B cell (primary cell): ENCODE measurements around the gene CS. TPM values are rescaled to one million over a fixed set of nuclear protein-coding genes. Genes with fewer than 3 reads are reported as not detected.

Experiments used
- ATAC-seq: fragments of 200-7000 bp; cut with Tn5 transposase; one replicate; pipeline ENCODE4 v1.10.0; 2021; ENCODE audit warnings: low read depth, mild to moderate bottlenecking, moderate number of reproducible peaks, moderate library complexity
- CTCF ChIA-PET: fragments of 350-600 bp; sonication (Branson Sonifier 250); formaldehyde crosslinking; loops from one replicate; lab custom pipeline; 2021; ENCODE audit warnings: antibody characterized with exemption, inconsistent platforms; lab: Charles Lee
- POLR2A ChIA-PET: fragments of 350-600 bp; sonication (Branson Sonifier 250); formaldehyde crosslinking; loops from one replicate; lab custom pipeline; 2021; ENCODE audit warnings: antibody characterized with exemption; lab: Charles Lee
- DNase-seq: peaks from one replicate; pipeline ENCODE4 v3.0.0; 2013
- H2AFZ ChIP-seq: 2 replicates; pipeline ENCODE4 v1.6.1; 2012; ENCODE audit warnings: mild to moderate bottlenecking, low read depth, low read length; ENCODE audit not compliant: insufficient read depth, poor library complexity, severe bottlenecking
- H3K27ac ChIP-seq, 2 donors: 1 replicate in 1 of 2; 2 replicates in 1 of 2; pipeline ENCODE4 v1.5.1; 2012 to 2013; ENCODE audit warnings: low read length in 2 of 2, mild to moderate bottlenecking in 2 of 2, moderate library complexity in 1 of 2
- H3K27me3 ChIP-seq, 4 experiments: fragments of 200-600 bp in 1 of 4; sonication (generic) in 1 of 4; replicated peaks in 1 of 4; 1 replicate in 2 of 4; 2 replicates in 2 of 4; pipeline versions ENCODE4 v1.6.1 to v1.7.0; 2013 to 2016; ENCODE audit warnings: low read length in 3 of 4, mild to moderate bottlenecking in 2 of 4, mixed read lengths in 1 of 4, moderate library complexity in 1 of 4; ENCODE audit not compliant: insufficient read depth in 4 of 4, control insufficient read depth in 3 of 4; ENCODE audit errors: control extremely low read depth in 1 of 4
- H3K36me3 ChIP-seq, 2 experiments: replicated peaks in 1 of 2; 1 replicate in 1 of 2; 2 replicates in 1 of 2; pipeline versions ENCODE4 v1.6.1 to v1.7.1; 2013; ENCODE audit warnings: low read length in 1 of 2; ENCODE audit not compliant: insufficient read depth in 2 of 2, control insufficient read depth in 1 of 2; ENCODE audit errors: control extremely low read depth in 1 of 2, extremely low read depth in 1 of 2
- H3K4me1 ChIP-seq, 2 donors: fragments of 200-600 bp in 1 of 2; sonication (generic) in 1 of 2; 1 replicate in 1 of 2; 2 replicates in 1 of 2; pipeline versions ENCODE4 v1.5.1 to v1.6.1; 2013 to 2017; ENCODE audit warnings: low read length in 2 of 2; ENCODE audit not compliant: control insufficient read depth in 2 of 2, insufficient read depth in 2 of 2
- H3K4me2 ChIP-seq: replicated peaks from 2 replicates; pipeline ENCODE3; 2012; ENCODE audit warnings: mild to moderate bottlenecking, low read depth, low read length; ENCODE audit not compliant: poor library complexity, severe bottlenecking
- H3K4me3 ChIP-seq, 5 experiments: fragments of 200-600 bp in 1 of 5; sonication (generic) in 1 of 5; 1 replicate in 3 of 5; 2 replicates in 2 of 5; pipeline versions ENCODE4 v1.5.1 to v1.7.0; 2011 to 2016; ENCODE audit warnings: low read length in 4 of 5, mild to moderate bottlenecking in 4 of 5, low read depth in 2 of 5, control low read depth in 1 of 5, moderate library complexity in 1 of 5; ENCODE audit not compliant: insufficient read depth in 1 of 5; ENCODE audit errors: control extremely low read depth in 1 of 5, extremely low read depth in 1 of 5
- H3K79me2 ChIP-seq: fragments of 200-600 bp; sonication (generic); one replicate; pipeline ENCODE4 v1.6.0; 2016; ENCODE audit warnings: low read length; ENCODE audit not compliant: control insufficient read depth, insufficient read depth
- H3K9ac ChIP-seq: fragments of 200-600 bp; sonication (generic); 2 replicates; pipeline ENCODE4 v1.6.1; 2017; ENCODE audit warnings: mild to moderate bottlenecking, low read length, moderate library complexity
- H3K9me3 ChIP-seq, 3 donors: one replicate each; pipeline versions ENCODE4 v1.6.1 to v1.7.1; 2013; ENCODE audit warnings: low read length in 2 of 3; ENCODE audit not compliant: control insufficient read depth in 2 of 3, insufficient read depth in 1 of 3; ENCODE audit errors: control extremely low read depth in 1 of 3
- H4K20me1 ChIP-seq: 2 replicates; pipeline ENCODE4 v1.6.0; 2012; ENCODE audit warnings: mild to moderate bottlenecking, low read length; ENCODE audit not compliant: insufficient read depth, control insufficient read depth, poor library complexity, severe bottlenecking
- H3K27ac Mint-ChIP-seq: one replicate; pipeline ENCODE4 v1.8.0; 2021; ENCODE audit warnings: mixed read lengths
- H3K27me3 Mint-ChIP-seq: one replicate; pipeline ENCODE4 v1.8.0; 2021; ENCODE audit warnings: mixed read lengths
- H3K4me1 Mint-ChIP-seq: one replicate; pipeline ENCODE4 v1.8.0; 2021; ENCODE audit warnings: mixed read lengths
- H3K4me3 Mint-ChIP-seq: one replicate; pipeline ENCODE4 v1.8.0; 2021; ENCODE audit warnings: mixed read lengths
- H3K9me3 Mint-ChIP-seq: one replicate; pipeline ENCODE4 v1.8.0; 2022; ENCODE audit warnings: mixed read lengths; ENCODE audit not compliant: insufficient read depth
- EZH2 ChIP-seq: IDR thresholded peaks from 2 replicates; pipeline ENCODE4 v1.6.1; 2012; ENCODE audit warnings: borderline replicate concordance, low read depth, mild to moderate bottlenecking, moderate library complexity, low read length; ENCODE audit not compliant: insufficient read depth, poor library complexity, severe bottlenecking
- WGBS: methylation state at CpG from one replicate; pipeline ENCODE4 v1.1.5; 2013; ENCODE audit warnings: missing lambda C conversion rate; ENCODE audit not compliant: insufficient coverage; 5-methylcytosine and 5-hydroxymethylcytosine counted together
- intact Hi-C: fragments of 100-400 bp; cut with micrococcal nuclease; formaldehyde crosslinking; loops from one replicate; pipeline ENCODE4 v1.10.0; 2022
- polyA plus RNA-seq: library from polyadenylated mRNA; depleted of rRNA; stranded (reverse); fragments of >200 nt; gene quantifications from 2 replicates; pipeline ENCODE4 v1.2.3, GENCODE V29; 2012
- total RNA-seq, 2 donors: library from RNA; stranded (reverse); fragments of 120-200 nt in 1 of 2; gene quantifications; 1 replicate in 1 of 2; 2 replicates in 1 of 2; pipeline versions ENCODE4 v1.2.3 to v1.2.4, GENCODE V29; 2013 to 2022
- TF ChIP-seq, protein P1 (sequence below): fragments of 200-600 bp; IDR thresholded peaks from one replicate; pipeline ENCODE4 v1.8.0; 2022; ENCODE audit warnings: antibody characterized with exemption, mild to moderate bottlenecking

Gene CS
- total and polyA plus RNA-seq, 2 donors (not counting 1 experiment from before 2014, with no cell fraction given): 114 to 154 TPM

- H3K27ac ChIP-seq: no peak overlapping the region
- no peaks in the 10 kb centered on the region for H3K27me3 ChIP-seq
- no peak overlapping the region for H3K4me2 ChIP-seq
- ChIA-PET CTCF (interaction anchor here (1.2 kb wide), 1 partner anchor 23 kb away, joined by 3 read pairs; no protein-coding TSS in a partner anchor), POLR2A (no interaction called here)
- peaks cover 4 to 66% of the 10 kb centered on the region in 2 experiments for H3K36me3 ChIP-seq
- Mint-ChIP-seq H3K9me3 (no peaks in the 10 kb centered on the region), H3K27ac (no peak overlapping the region), H3K4me1 (peaks cover 3% of the 10 kb centered on the region), H3K4me3 (no peak overlapping the region), H3K27me3 (no peaks in the 10 kb centered on the region)
- no peak overlapping the region for H2AFZ ChIP-seq
- ATAC-seq (no peak), DNase-seq (no peak)
- H4K20me1 ChIP-seq: no peaks in the 10 kb centered on the region
- H3K9ac ChIP-seq: no peak overlapping the region
- TF ChIP-seq EZH2: no peak
- TF ChIP-seq, protein P1, sequence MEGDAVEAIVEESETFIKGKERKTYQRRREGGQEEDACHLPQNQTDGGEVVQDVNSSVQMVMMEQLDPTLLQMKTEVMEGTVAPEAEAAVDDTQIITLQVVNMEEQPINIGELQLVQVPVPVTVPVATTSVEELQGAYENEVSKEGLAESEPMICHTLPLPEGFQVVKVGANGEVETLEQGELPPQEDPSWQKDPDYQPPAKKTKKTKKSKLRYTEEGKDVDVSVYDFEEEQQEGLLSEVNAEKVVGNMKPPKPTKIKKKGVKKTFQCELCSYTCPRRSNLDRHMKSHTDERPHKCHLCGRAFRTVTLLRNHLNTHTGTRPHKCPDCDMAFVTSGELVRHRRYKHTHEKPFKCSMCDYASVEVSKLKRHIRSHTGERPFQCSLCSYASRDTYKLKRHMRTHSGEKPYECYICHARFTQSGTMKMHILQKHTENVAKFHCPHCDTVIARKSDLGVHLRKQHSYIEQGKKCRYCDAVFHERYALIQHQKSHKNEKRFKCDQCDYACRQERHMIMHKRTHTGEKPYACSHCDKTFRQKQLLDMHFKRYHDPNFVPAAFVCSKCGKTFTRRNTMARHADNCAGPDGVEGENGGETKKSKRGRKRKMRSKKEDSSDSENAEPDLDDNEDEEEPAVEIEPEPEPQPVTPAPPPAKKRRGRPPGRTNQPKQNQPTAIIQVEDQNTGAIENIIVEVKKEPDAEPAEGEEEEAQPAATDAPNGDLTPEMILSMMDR: no peak
- H3K4me1 ChIP-seq: no peaks in the 10 kb centered on the region
- WGBS: no CpG with 5 or more reads among the region's 2 CpGs
- H3K9me3 ChIP-seq: no peaks in the 10 kb centered on the region
- H3K4me3 ChIP-seq: no peak overlapping the region
- peaks cover 19% of the 10 kb centered on the region for H3K79me2 ChIP-seq
- intact Hi-C loops: no loop called here
Measured at GRCh38 chr12:56282579-56282978, 17.6 kb downstream of the CS start.

DNA sequence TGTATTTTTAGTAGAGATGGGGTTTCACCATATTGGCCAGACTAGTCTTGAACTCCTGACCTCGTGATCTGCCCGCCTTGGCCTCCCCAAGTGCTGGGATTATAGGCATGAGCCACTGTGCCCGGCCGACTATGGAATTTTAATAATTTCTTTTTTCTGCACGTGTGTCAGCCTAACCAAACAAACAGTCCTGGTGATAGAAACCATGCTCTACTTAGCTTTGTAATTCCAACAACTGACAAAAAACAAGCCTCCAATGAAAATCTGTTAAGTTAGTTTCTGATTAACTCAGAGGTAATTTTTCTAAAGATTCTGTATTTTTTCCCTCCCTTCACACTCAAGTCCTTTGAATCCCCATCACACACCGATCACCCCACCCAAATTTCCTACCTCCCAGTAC lies 18.1 kb downstream of the CS start:
- Histone ChIP-seq H2AFZ (no peak overlapping the region), H3K27ac (no peak overlapping the region), H3K4me1 (no peaks in the 10 kb centered on the region), H4K20me1 (no peaks in the 10 kb centered on the region), H3K4me2 (no peak overlapping the region), H3K4me3 (no peak overlapping the region), H3K36me3 (peaks cover 4 to 66% of the 10 kb centered on the region in 2 experiments), H3K79me2 (peaks cover 13% of the 10 kb centered on the region), H3K9me3 (no peaks in the 10 kb centered on the region), H3K9ac (no peak overlapping the region), H3K27me3 (no peaks in the 10 kb centered on the region)
- H3K4me1 Mint-ChIP-seq: peaks cover 3% of the 10 kb centered on the region
- WGBS: 100% methylated on average over 2 of the region's 6 CpGs
- no peak overlapping the region for H3K4me3 Mint-ChIP-seq
- no peak for DNase-seq
- TF ChIP-seq EZH2: no peak
- TF ChIP-seq, protein P1: no peak
- H3K27me3 Mint-ChIP-seq: no peaks in the 10 kb centered on the region
- no peak for ATAC-seq
- ChIA-PET CTCF (interaction anchor here (1.1 kb wide), 1 partner anchor 182 kb away, joined by 3 read pairs; no protein-coding TSS in a partner anchor), POLR2A (no interaction called here)
- intact Hi-C loops: no loop called here
- H3K27ac Mint-ChIP-seq: no peak overlapping the region
- no peaks in the 10 kb centered on the region for H3K9me3 Mint-ChIP-seq
